NAMALWA (cell line): ENCODE measurements around the gene PAIP2B.

Source experiments
- DNase-seq: peaks from one replicate; pipeline ENCODE4 v3.0.0-alpha.2; 2015; ENCODE audit warnings: low spot score

PAIP2B gene

GRCh38 chr2:71153585-71154224 is 73.2 kb downstream of the PAIP2B start:
- no peak for DNase-seq

DNA sequence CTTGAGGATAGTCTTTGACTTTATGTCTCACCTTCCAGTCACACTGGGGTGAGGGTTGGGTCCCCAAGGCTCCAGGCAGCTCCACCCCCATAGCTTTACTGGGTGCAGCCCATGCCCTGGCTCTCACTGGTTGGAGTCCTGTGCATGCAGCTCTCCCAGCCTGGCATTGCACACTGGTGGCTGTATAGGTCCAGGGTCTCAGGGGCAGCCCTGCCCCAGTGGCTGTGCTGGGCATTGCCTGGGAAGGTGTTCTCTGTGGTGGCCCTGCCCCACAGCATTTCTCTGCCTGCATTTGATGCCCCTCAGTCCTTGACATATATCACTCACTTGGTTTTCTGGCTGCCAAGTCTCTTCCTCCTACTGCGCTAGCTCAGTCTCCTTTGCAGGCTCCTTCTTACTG is 75.3 kb downstream of the PAIP2B start:
- DNase-seq: no peak

DNA sequence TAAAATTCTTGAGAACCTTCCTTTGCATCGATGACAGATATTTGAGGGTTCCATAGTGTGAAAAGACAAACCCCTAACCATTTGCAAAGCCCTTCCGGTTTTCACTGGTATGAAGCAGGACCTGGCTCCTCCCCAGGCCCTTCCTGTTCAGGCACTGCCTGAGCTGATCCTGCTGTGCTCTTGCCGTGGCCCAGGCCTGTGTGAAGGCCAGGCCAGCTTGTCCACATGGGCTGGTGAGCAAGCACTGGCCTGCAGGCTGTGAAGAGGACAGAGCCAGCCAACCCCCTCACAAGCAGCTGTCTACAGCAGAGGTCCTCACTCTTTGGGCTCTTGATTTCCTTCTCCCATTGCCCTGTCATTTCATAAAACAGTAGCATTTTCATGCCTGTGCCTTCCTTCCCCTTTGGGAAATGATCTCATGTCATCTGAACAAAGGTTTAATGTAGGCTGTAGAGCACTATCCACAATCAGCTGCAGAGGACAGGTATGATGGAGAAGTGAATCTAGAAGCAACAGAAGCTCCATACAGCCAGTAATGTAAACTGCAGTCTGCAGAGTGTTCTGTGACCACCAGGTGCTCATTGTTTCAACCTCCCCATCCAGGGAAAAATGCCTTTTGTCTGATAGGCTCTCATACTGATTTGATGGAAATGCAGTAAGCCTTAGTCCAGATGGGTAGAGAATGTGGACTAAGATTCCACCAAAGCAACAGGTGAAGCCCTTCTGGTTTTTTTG is 76.7 kb downstream of the PAIP2B start:
- no peak for DNase-seq

- DNase-seq: no peak
Measured at GRCh38 chr2:71148506-71149063, 78.3 kb downstream of the PAIP2B start.

- DNase-seq: no peak
Measured at GRCh38 chr2:71143782-71144181, 83.1 kb downstream of the PAIP2B start.

- DNase-seq: no peak
Measured at GRCh38 chr2:71136174-71136573, 90.7 kb downstream of the PAIP2B start.

DNA sequence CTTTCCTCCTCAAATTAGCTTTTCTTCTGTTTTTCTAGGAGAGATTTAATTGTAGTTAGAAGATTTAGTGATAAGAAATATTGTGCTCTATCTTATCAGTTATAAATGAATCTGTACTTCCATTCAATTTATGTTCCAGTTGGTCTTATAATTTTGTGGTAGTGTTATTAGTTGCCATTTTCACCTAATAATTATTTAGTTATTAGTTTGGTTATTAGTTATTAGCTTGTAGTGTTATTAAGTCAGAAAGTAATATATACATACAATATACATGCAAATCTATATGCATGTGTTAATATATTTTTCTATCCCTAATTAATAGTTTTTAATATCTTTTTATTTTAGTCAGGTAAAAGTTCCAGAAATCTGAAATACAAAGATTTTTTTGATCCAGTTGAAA is 93.3 kb downstream of the PAIP2B start:
- DNase-seq: no peak
